Measurements from ENCODE around the gene P2RY6.

GRCh38 chr11:73288192-73288872 lies 16.2 kb downstream of the P2RY6 start:
- TF ChIP-seq CTCF (optimal IDR thresholded peaks at IDR 0.05 in 1 of 3, IDR thresholded peaks at IDR 0.05 in 1 of 3, conservative IDR thresholded peaks at IDR 0.05 in 1 of 3; ENCODE audit: extremely low read depth in 1 of 3, insufficient read depth in 2 of 3, low read length in 3 of 3) = no peak
- no peak for TF ChIP-seq EZH2 (IDR thresholded peaks at IDR 0.05; ENCODE audit: low read length)

All from keratinocyte (primary cell).